Activated CD4-positive, alpha-beta T cell treated with anti-CD3 and anti-CD28 coated beads, Interleukin-2, amount 10 ng/mL, durations not matched to agents 7 days and 5 days (primary cell): ENCODE measurements around the gene AKAP9. TPM values are rescaled to one million over a fixed set of nuclear protein-coding genes. Genes with fewer than 3 reads are reported as not detected.
"Not testable (repeated sequence)": the region's sequence is repeated elsewhere in the genome, so short reads cannot be mapped to it uniquely, and the experiment has no call there.

Source experiments
- CTCF ChIA-PET: fragments of 350-600 bp; sonication (Branson Sonifier 250); formaldehyde crosslinking; loops from one replicate; lab custom pipeline; 2021; ENCODE audit warnings: antibody characterized with exemption; lab: Charles Lee
- POLR2A ChIA-PET: fragments of 350-600 bp; sonication (Branson Sonifier 250); formaldehyde crosslinking; loops from one replicate; lab custom pipeline; 2021; ENCODE audit warnings: antibody characterized with exemption; lab: Charles Lee
- DNase-seq: peaks from one replicate; pipeline ENCODE4 v3.0.0-alpha.2; 2020
- H3K27ac Mint-ChIP-seq: one replicate; pipeline ENCODE4 v1.8.0; 2021; ENCODE audit warnings: mild to moderate bottlenecking, moderate library complexity, mixed read lengths
- H3K27me3 Mint-ChIP-seq: one replicate; pipeline ENCODE4 v1.8.0; 2021; ENCODE audit warnings: mixed read lengths
- H3K36me3 Mint-ChIP-seq: one replicate; pipeline ENCODE4 v1.8.0; 2021; ENCODE audit warnings: low read depth, mixed read lengths
- H3K4me1 Mint-ChIP-seq: one replicate; pipeline ENCODE4 v1.8.0; 2021; ENCODE audit warnings: mixed read lengths
- H3K4me3 Mint-ChIP-seq: one replicate; pipeline ENCODE4 v1.8.0; 2021; ENCODE audit warnings: mild to moderate bottlenecking, moderate library complexity, mixed read lengths
- H3K9me3 Mint-ChIP-seq: one replicate; pipeline ENCODE4 v1.8.0; 2021; ENCODE audit warnings: mixed read lengths
- total RNA-seq, 2 experiments: library from RNA; stranded (reverse); gene quantifications; one replicate each; pipeline ENCODE4 v1.2.3, GENCODE V29; 2021

AKAP9 gene
- total RNA-seq, 2 experiments from 2014 or later = 39.3 to 43.7 TPM

- no peak for DNase-seq
- Mint-ChIP-seq H3K36me3 (peaks cover 24% of the 10 kb centered on the region), H3K27ac (no peak overlapping the region), H3K9me3 (no peaks in the 10 kb centered on the region), H3K4me1 (peaks cover 9% of the 10 kb centered on the region), H3K4me3 (no peak overlapping the region), H3K27me3 (no peaks in the 10 kb centered on the region)
- CTCF ChIA-PET = interaction anchor here (0.6 kb wide), 1 partner anchor 399 kb away, joined by 5 read pairs; no protein-coding TSS in a partner anchor
- POLR2A ChIA-PET = no interaction called here
These were observed 47.6 kb downstream of the AKAP9 start for GRCh38 chr7:91988213-91988612.

- peaks cover 41% of the 10 kb centered on the region for H3K36me3 Mint-ChIP-seq
- CTCF ChIA-PET = no interaction called here
- no peak overlapping the region for H3K27ac Mint-ChIP-seq
- peaks cover 10% of the 10 kb centered on the region for H3K4me1 Mint-ChIP-seq
- no peaks in the 10 kb centered on the region for H3K27me3 Mint-ChIP-seq
- H3K9me3 Mint-ChIP-seq = no peaks in the 10 kb centered on the region
- H3K4me3 Mint-ChIP-seq = no peak overlapping the region
- DNase-seq = no peak
- POLR2A ChIA-PET = no interaction called here
These were observed 53.3 kb downstream of the AKAP9 start for GRCh38 chr7:91993976-91994375.

- ChIA-PET POLR2A (no interaction called here), CTCF (no interaction called here)
- no peak for DNase-seq
- no peak overlapping the region for H3K27ac Mint-ChIP-seq
- peaks cover 49% of the 10 kb centered on the region for H3K36me3 Mint-ChIP-seq
- H3K27me3 Mint-ChIP-seq = no peaks in the 10 kb centered on the region
- no peak overlapping the region for H3K4me3 Mint-ChIP-seq
- H3K4me1 Mint-ChIP-seq = peaks cover 10% of the 10 kb centered on the region
- H3K9me3 Mint-ChIP-seq = no peaks in the 10 kb centered on the region
These were observed 54.9 kb downstream of the AKAP9 start for GRCh38 chr7:91995391-91996105.

GRCh38 chr7:91999631-92000565 lies 59.2 kb downstream of the AKAP9 start:
- peaks cover 55% of the 10 kb centered on the region for H3K36me3 Mint-ChIP-seq
- H3K4me1 Mint-ChIP-seq = no peaks in the 10 kb centered on the region
- POLR2A ChIA-PET = no interaction called here
- no peak overlapping the region for H3K4me3 Mint-ChIP-seq
- no peaks in the 10 kb centered on the region for H3K27me3 Mint-ChIP-seq
- no peak for DNase-seq
- H3K9me3 Mint-ChIP-seq = peaks cover 3% of the 10 kb centered on the region
- CTCF ChIA-PET = interaction anchor here (0.7 kb wide), 1 partner anchor 97 kb away, joined by 3 read pairs; no protein-coding TSS in a partner anchor
- H3K27ac Mint-ChIP-seq = no peak overlapping the region

GRCh38 chr7:92002720-92003119 lies 62.1 kb downstream of the AKAP9 start:
- DNase-seq = no peak
- peaks cover 53% of the 10 kb centered on the region for H3K36me3 Mint-ChIP-seq
- CTCF ChIA-PET = no interaction called here
- peaks cover 11% of the 10 kb centered on the region for H3K9me3 Mint-ChIP-seq
- no peaks in the 10 kb centered on the region for H3K27me3 Mint-ChIP-seq
- POLR2A ChIA-PET = no interaction called here
- H3K27ac Mint-ChIP-seq = no peak overlapping the region
- H3K4me1 Mint-ChIP-seq = no peaks in the 10 kb centered on the region
- no peak overlapping the region for H3K4me3 Mint-ChIP-seq

- H3K27ac Mint-ChIP-seq = no peak overlapping the region
- no peaks in the 10 kb centered on the region for H3K27me3 Mint-ChIP-seq
- no peak overlapping the region for H3K4me3 Mint-ChIP-seq
- ChIA-PET POLR2A (no interaction called here), CTCF (no interaction called here)
- H3K36me3 Mint-ChIP-seq = peaks cover 48% of the 10 kb centered on the region
- H3K9me3 Mint-ChIP-seq = peaks cover 20% of the 10 kb centered on the region
- no peaks in the 10 kb centered on the region for H3K4me1 Mint-ChIP-seq
- DNase-seq = no peak
These were observed 65.4 kb downstream of the AKAP9 start for GRCh38 chr7:92006046-92006445.

- no peak for DNase-seq
- POLR2A ChIA-PET = no interaction called here
- H3K9me3 Mint-ChIP-seq = peaks cover 14% of the 10 kb centered on the region
- H3K27me3 Mint-ChIP-seq = no peaks in the 10 kb centered on the region
- CTCF ChIA-PET = interaction anchor here (0.8 kb wide), 1 partner anchor 224 kb away, joined by 3 read pairs; no protein-coding TSS in a partner anchor
- H3K36me3 Mint-ChIP-seq = peaks cover 47% of the 10 kb centered on the region
- H3K4me1 Mint-ChIP-seq = no peaks in the 10 kb centered on the region
- no peak overlapping the region for H3K27ac Mint-ChIP-seq
- no peak overlapping the region for H3K4me3 Mint-ChIP-seq
These were observed 69.6 kb downstream of the AKAP9 start for GRCh38 chr7:92010215-92010614.

GRCh38 chr7:92013611-92014010 lies 72.9 kb downstream of the AKAP9 start:
- peaks cover 41% of the 10 kb centered on the region for H3K36me3 Mint-ChIP-seq
- no peak for DNase-seq
- H3K9me3 Mint-ChIP-seq = peaks cover 8% of the 10 kb centered on the region
- H3K4me1 Mint-ChIP-seq = no peaks in the 10 kb centered on the region
- ChIA-PET POLR2A (no interaction called here), CTCF (no interaction called here)
- H3K27me3 Mint-ChIP-seq = no peaks in the 10 kb centered on the region
- no peak overlapping the region for H3K4me3 Mint-ChIP-seq
- no peak overlapping the region for H3K27ac Mint-ChIP-seq

- Mint-ChIP-seq H3K36me3 (peaks cover 29% of the 10 kb centered on the region), H3K4me3 (no peak overlapping the region), H3K27me3 (no peaks in the 10 kb centered on the region), H3K27ac (no peak overlapping the region), H3K9me3 (no peaks in the 10 kb centered on the region), H3K4me1 (no peaks in the 10 kb centered on the region)
- ChIA-PET CTCF (no interaction called here), POLR2A (no interaction called here)
- no peak for DNase-seq
These were observed 80.0 kb downstream of the AKAP9 start for GRCh38 chr7:92020636-92021035.

- Mint-ChIP-seq H3K27ac (no peak overlapping the region), H3K9me3 (peaks cover 3% of the 10 kb centered on the region), H3K4me3 (no peak overlapping the region), H3K36me3 (peaks cover 35% of the 10 kb centered on the region), H3K4me1 (no peaks in the 10 kb centered on the region), H3K27me3 (no peaks in the 10 kb centered on the region)
- DNase-seq = no peak
- CTCF ChIA-PET = no interaction called here
- POLR2A ChIA-PET = no interaction called here
These were observed 84.6 kb downstream of the AKAP9 start for GRCh38 chr7:92025260-92025659.

GRCh38 chr7:92026635-92027034 lies 86.0 kb downstream of the AKAP9 start:
- H3K27ac Mint-ChIP-seq, H3K4me3 Mint-ChIP-seq, CTCF ChIA-PET, H3K27me3 Mint-ChIP-seq, H3K4me1 Mint-ChIP-seq, POLR2A ChIA-PET, H3K9me3 Mint-ChIP-seq, DNase-seq: not testable (repeated sequence)
- peaks cover 42% of the 10 kb centered on the region for H3K36me3 Mint-ChIP-seq

GRCh38 chr7:92027128-92027527 lies 86.5 kb downstream of the AKAP9 start:
- H3K27me3 Mint-ChIP-seq, POLR2A ChIA-PET, H3K9me3 Mint-ChIP-seq, CTCF ChIA-PET, H3K4me1 Mint-ChIP-seq, H3K27ac Mint-ChIP-seq, H3K4me3 Mint-ChIP-seq, DNase-seq: not testable (repeated sequence)
- peaks cover 44% of the 10 kb centered on the region for H3K36me3 Mint-ChIP-seq

- CTCF ChIA-PET = no interaction called here
- Mint-ChIP-seq H3K27me3 (no peaks in the 10 kb centered on the region), H3K4me1 (no peaks in the 10 kb centered on the region), H3K27ac (peak overlapping the region; percentile 1), H3K4me3 (no peak overlapping the region), H3K9me3 (peaks cover 3% of the 10 kb centered on the region), H3K36me3 (peaks cover 47% of the 10 kb centered on the region)
- POLR2A ChIA-PET = no interaction called here
- no peak for DNase-seq
These were observed 87.6 kb downstream of the AKAP9 start for GRCh38 chr7:92028226-92028625.
